Panc1 (cell line): ENCODE results near the gene CDK5. TPM values are rescaled to one million over a fixed set of nuclear protein-coding genes. Genes with fewer than 3 reads are reported as not detected.

ENCODE experiments used
- ATAC-seq: fragments of 200-7000 bp; cut with Tn5 transposase; 2 replicates; pipeline ENCODE4 v1.9.1; 2020; ENCODE audit warnings: mild to moderate bottlenecking, moderate library complexity
- BruUV-seq: library from RNA; stranded (reverse); fragments of 400-500 nt; replicated peaks from 2 replicates; lab custom pipeline; 2021; lab: Mats Ljungman, UMichigan
- CTCF ChIA-PET: fragments of 300-600 bp; sonication (Branson Sonifier 250); formaldehyde crosslinking; loops from one replicate; lab custom pipeline; 2022; ENCODE audit warnings: antibody characterized with exemption; lab: Charles Lee
- POLR2A ChIA-PET: fragments of 300-600 bp; sonication (Branson Sonifier 250); formaldehyde crosslinking; loops from one replicate; lab custom pipeline; 2022; ENCODE audit warnings: antibody characterized with exemption; lab: Charles Lee
- DNase-seq: peaks from one replicate; pipeline ENCODE4 v3.0.0-alpha.2; 2010; ENCODE audit warnings: low read depth, low spot score
- H3K27ac ChIP-seq: 2 replicates; pipeline ENCODE4 v1.5.1; 2011; ENCODE audit warnings: mild to moderate bottlenecking, low read length, inconsistent platforms
- H3K27me3 ChIP-seq: fragments of 200-500 bp; sonication (Bioruptor generic); 2 replicates; pipeline ENCODE4 v1.6.0; 2014; ENCODE audit warnings: low read length, inconsistent platforms; ENCODE audit not compliant: control insufficient read depth, insufficient read depth
- H3K36me3 ChIP-seq: fragments of 200-500 bp; sonication (Bioruptor generic); 2 replicates; pipeline ENCODE4 v1.5.1; 2014; ENCODE audit warnings: inconsistent platforms, mild to moderate bottlenecking, low read length, moderate library complexity; ENCODE audit not compliant: control insufficient read depth, insufficient read depth
- H3K4me1 ChIP-seq: 2 replicates; pipeline ENCODE4 v1.5.1; 2011; ENCODE audit warnings: inconsistent platforms, mild to moderate bottlenecking, low read length, moderate library complexity; ENCODE audit not compliant: control insufficient read depth, insufficient read depth
- H3K4me3 ChIP-seq, 2 experiments: 2 replicates each; pipeline ENCODE4 v1.5.1; 2011 to 2012; ENCODE audit warnings: low read depth in 2 of 2, low read length in 2 of 2, mild to moderate bottlenecking in 2 of 2, inconsistent platforms in 1 of 2, moderate library complexity in 1 of 2
- H3K9me3 ChIP-seq: fragments of 200-500 bp; sonication (Bioruptor generic); 2 replicates; pipeline ENCODE4 v1.5.1; 2014; ENCODE audit warnings: low read depth, mild to moderate bottlenecking, inconsistent platforms, low read length, moderate library complexity; ENCODE audit not compliant: control insufficient read depth, insufficient read depth
- POLR2AphosphoS5 ChIP-seq: IDR thresholded peaks from 2 replicates; pipeline ENCODE4 v1.6.1; 2012; ENCODE audit warnings: mild to moderate bottlenecking, low read depth, low read length, moderate library complexity
- SIN3A ChIP-seq: IDR thresholded peaks from 2 replicates; pipeline ENCODE4 v1.6.1; 2012; ENCODE audit warnings: low read depth, mild to moderate bottlenecking, low read length, moderate library complexity, borderline replicate concordance; ENCODE audit not compliant: insufficient read depth
- TCF7L2 ChIP-seq: IDR thresholded peaks from 2 replicates; pipeline ENCODE4 v1.6.1; 2011; ENCODE audit warnings: mild to moderate bottlenecking, low read depth, low read length, inconsistent platforms
- in situ Hi-C: cut with HindIII; loops from 2 replicates; pipeline ENCODE4 v1.10.0; 2016; ENCODE audit warnings: low sequenced_read_pairs, low pct_unique_long_range_greater_than_20kb
- intact Hi-C: fragments of 100-400 bp; cut with micrococcal nuclease; formaldehyde crosslinking; loops from one replicate; pipeline ENCODE4 v1.10.0; 2022; ENCODE audit not compliant: unreplicated experiment
- total RNA-seq: library from RNA; stranded (reverse); gene quantifications from one replicate; pipeline ENCODE4 v1.2.1, GENCODE V29; 2021; ENCODE audit not compliant: unreplicated experiment
- TF ChIP-seq, protein P1 (sequence below), 2 experiments: IDR thresholded peaks; 2 replicates each; pipeline ENCODE4 v1.6.1; 2011 to 2012; ENCODE audit warnings: low read depth in 2 of 2, control low read depth in 1 of 2, low read length in 1 of 2, mild to moderate bottlenecking in 1 of 2, moderate library complexity in 1 of 2; ENCODE audit not compliant: insufficient read depth in 1 of 2
- TF ChIP-seq, protein P2 (sequence below): fragments of 450-650 bp; IDR thresholded peaks from 2 replicates; pipeline ENCODE4 v1.5.1; 2017; ENCODE audit warnings: mild to moderate bottlenecking

CDK5 gene
- total RNA-seq, 1 experiment from 2014 or later: 25.6 TPM

DNA sequence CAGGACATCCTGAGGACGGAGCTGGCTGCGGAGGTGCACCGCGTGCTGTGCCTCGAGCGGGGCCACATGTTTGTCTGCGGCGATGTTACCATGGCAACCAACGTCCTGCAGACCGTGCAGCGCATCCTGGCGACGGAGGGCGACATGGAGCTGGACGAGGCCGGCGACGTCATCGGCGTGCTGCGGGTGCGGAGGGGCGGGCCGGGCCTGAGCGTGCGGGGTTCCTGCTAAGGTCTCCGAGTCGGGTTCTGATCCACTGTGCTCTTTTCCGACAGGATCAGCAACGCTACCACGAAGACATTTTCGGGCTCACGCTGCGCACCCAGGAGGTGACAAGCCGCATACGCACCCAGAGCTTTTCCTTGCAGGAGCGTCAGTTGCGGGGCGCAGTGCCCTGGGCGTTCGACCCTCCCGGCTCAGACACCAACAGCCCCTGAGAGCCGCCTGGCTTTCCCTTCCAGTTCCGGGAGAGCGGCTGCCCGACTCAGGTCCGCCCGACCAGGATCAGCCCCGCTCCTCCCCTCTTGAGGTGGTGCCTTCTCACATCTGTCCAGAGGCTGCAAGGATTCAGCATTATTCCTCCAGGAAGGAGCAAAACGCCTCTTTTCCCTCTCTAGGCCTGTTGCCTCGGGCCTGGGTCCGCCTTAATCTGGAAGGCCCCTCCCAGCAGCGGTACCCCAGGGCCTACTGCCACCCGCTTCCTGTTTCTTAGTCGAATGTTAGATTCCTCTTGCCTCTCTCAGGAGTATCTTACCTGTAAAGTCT lies 43.8 kb downstream of the CDK5 start:
- ChIA-PET POLR2A (no interaction called here), CTCF (interaction anchor here (0.6 kb wide), 1 partner anchor 43 kb away, joined by 3 read pairs; no protein-coding TSS in a partner anchor)
- DNase-seq: no peak
- ATAC-seq: no peak
- Histone ChIP-seq H3K27ac (no peak overlapping the region), H3K27me3 (no peaks in the 10 kb centered on the region), H3K9me3 (no peaks in the 10 kb centered on the region), H3K4me3 (peak overlapping the region in 1 of 2 experiments; percentile 7; a peak in 1 of 4 replicates), H3K36me3 (no peaks in the 10 kb centered on the region), H3K4me1 (peaks cover 29% of the 10 kb centered on the region)
- no TSS peak for BruUV-seq
- TF ChIP-seq, protein P1, sequence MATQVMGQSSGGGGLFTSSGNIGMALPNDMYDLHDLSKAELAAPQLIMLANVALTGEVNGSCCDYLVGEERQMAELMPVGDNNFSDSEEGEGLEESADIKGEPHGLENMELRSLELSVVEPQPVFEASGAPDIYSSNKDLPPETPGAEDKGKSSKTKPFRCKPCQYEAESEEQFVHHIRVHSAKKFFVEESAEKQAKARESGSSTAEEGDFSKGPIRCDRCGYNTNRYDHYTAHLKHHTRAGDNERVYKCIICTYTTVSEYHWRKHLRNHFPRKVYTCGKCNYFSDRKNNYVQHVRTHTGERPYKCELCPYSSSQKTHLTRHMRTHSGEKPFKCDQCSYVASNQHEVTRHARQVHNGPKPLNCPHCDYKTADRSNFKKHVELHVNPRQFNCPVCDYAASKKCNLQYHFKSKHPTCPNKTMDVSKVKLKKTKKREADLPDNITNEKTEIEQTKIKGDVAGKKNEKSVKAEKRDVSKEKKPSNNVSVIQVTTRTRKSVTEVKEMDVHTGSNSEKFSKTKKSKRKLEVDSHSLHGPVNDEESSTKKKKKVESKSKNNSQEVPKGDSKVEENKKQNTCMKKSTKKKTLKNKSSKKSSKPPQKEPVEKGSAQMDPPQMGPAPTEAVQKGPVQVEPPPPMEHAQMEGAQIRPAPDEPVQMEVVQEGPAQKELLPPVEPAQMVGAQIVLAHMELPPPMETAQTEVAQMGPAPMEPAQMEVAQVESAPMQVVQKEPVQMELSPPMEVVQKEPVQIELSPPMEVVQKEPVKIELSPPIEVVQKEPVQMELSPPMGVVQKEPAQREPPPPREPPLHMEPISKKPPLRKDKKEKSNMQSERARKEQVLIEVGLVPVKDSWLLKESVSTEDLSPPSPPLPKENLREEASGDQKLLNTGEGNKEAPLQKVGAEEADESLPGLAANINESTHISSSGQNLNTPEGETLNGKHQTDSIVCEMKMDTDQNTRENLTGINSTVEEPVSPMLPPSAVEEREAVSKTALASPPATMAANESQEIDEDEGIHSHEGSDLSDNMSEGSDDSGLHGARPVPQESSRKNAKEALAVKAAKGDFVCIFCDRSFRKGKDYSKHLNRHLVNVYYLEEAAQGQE (IDR thresholded peaks at IDR 0.05; ENCODE audit: insufficient read depth in 1 of 2, low read depth in 2 of 2, low read length in 1 of 2): no peak
- TF ChIP-seq POLR2AphosphoS5 (no peak), TCF7L2 (no peak), SIN3A (no peak)
- TF ChIP-seq, protein P2, sequence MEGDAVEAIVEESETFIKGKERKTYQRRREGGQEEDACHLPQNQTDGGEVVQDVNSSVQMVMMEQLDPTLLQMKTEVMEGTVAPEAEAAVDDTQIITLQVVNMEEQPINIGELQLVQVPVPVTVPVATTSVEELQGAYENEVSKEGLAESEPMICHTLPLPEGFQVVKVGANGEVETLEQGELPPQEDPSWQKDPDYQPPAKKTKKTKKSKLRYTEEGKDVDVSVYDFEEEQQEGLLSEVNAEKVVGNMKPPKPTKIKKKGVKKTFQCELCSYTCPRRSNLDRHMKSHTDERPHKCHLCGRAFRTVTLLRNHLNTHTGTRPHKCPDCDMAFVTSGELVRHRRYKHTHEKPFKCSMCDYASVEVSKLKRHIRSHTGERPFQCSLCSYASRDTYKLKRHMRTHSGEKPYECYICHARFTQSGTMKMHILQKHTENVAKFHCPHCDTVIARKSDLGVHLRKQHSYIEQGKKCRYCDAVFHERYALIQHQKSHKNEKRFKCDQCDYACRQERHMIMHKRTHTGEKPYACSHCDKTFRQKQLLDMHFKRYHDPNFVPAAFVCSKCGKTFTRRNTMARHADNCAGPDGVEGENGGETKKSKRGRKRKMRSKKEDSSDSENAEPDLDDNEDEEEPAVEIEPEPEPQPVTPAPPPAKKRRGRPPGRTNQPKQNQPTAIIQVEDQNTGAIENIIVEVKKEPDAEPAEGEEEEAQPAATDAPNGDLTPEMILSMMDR: no peak
- in situ Hi-C loops (no loop called here), intact Hi-C loops (loop anchor here (2.0 kb wide), 1 partner anchor 97 kb away; no protein-coding TSS in a partner anchor)

DNA sequence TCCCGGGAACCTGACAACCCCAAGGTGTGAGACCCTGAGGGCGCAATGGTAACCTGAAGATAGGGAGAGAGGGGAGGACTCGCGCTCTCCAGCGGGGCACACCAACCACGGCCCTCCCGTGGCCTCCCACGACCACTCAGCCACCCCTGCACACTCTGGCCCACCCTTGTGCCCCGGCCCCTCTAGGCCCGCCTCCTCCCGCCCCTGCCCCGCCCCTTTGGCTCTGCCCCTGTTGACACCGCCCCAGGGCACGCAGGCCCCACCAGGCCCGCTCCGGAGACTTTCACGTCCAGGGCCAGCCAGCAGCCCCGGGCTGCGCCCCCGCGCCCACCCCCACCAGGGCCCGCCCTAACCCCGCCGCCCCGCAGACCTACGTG lies 44.4 kb downstream of the CDK5 start:
- BruUV-seq: no TSS peak
- no peaks in the 10 kb centered on the region for H3K27me3 ChIP-seq
- no peak overlapping the region for H3K4me3 ChIP-seq
- DNase-seq (no peak), ATAC-seq (no peak)
- no peaks in the 10 kb centered on the region for H3K9me3 ChIP-seq
- H3K4me1 ChIP-seq: peaks cover 32% of the 10 kb centered on the region
- ChIA-PET POLR2A (no interaction called here), CTCF (no interaction called here)
- in situ Hi-C loops (no loop called here), intact Hi-C loops (loop anchor here (2.0 kb wide), 1 partner anchor 97 kb away; no protein-coding TSS in a partner anchor)
- H3K36me3 ChIP-seq: no peaks in the 10 kb centered on the region
- H3K27ac ChIP-seq: no peak overlapping the region
- no peak for TF ChIP-seq POLR2AphosphoS5
- TF ChIP-seq, protein P2: no peak
- TF ChIP-seq TCF7L2: no peak
- TF ChIP-seq, protein P1 (IDR thresholded peaks at IDR 0.05; ENCODE audit: insufficient read depth in 1 of 2, low read depth in 2 of 2, low read length in 1 of 2): no peak
- TF ChIP-seq SIN3A: no peak
